ENCODE measurements around the gene ADAT3. TPM values are rescaled to one million over a fixed set of nuclear protein-coding genes. Genes with fewer than 3 reads are reported as not detected.

Gene ADAT3
- total RNA-seq, 2 experiments from 2014 or later, result 7.9 to 16.4 TPM

- Histone ChIP-seq H3K4me3 (ENCODE audit: low read depth, low read length, poor library complexity, severe bottlenecking) (no peak overlapping the region), H3K36me3 (ENCODE audit: insufficient read depth, low read length) (peaks cover 68% of the 10 kb centered on the region), H3K27ac (ENCODE audit: low read depth, low read length, poor library complexity, severe bottlenecking) (no peak overlapping the region), H3K4me1 (ENCODE audit: insufficient read depth, low read length, poor library complexity, severe bottlenecking) (peaks cover 14% of the 10 kb centered on the region), H4K20me1 (ENCODE audit: insufficient read depth, low read length) (no peaks in the 10 kb centered on the region), H2AFZ (ENCODE audit: low read length) (no peak overlapping the region), H3K9me2 (ENCODE audit: insufficient read depth, low read length) (no peaks in the 10 kb centered on the region), H3K9me3 (ENCODE audit: low read length) (no peaks in the 10 kb centered on the region), H3K4me2 (ENCODE audit: low read length) (no peak overlapping the region), H3K79me2 (ENCODE audit: insufficient read depth, low read depth, low read length) (no peaks in the 10 kb centered on the region)
- DNase-seq (ENCODE audit: low spot score), result no peak
- ChIA-PET POLR2A (no interaction called here), CTCF (ENCODE audit: unreplicated experiment) (no interaction called here)
- intact Hi-C loops (cut with micrococcal nuclease; ENCODE audit: unreplicated experiment), result no loop called here
- TF ChIP-seq CTCF (conservative IDR thresholded peaks at IDR 0.05; ENCODE audit: low read length), result no peak
- TF ChIP-seq EZH2phosphoT487 (IDR thresholded peaks at IDR 0.05; ENCODE audit: borderline replicate concordance, low read depth, low read length), result no peak
- no TSS peak for BruUV-seq (replicated peaks)
Observed at GRCh38 chr19:1921825-1922224, 16.6 kb downstream of the ADAT3 start.

- Histone ChIP-seq H3K4me3 (ENCODE audit: low read depth, low read length, poor library complexity, severe bottlenecking) (no peak overlapping the region), H3K4me1 (ENCODE audit: insufficient read depth, low read length, poor library complexity, severe bottlenecking) (peaks cover 14% of the 10 kb centered on the region), H3K9me3 (ENCODE audit: low read length) (no peaks in the 10 kb centered on the region), H3K79me2 (ENCODE audit: insufficient read depth, low read depth, low read length) (no peaks in the 10 kb centered on the region), H2AFZ (ENCODE audit: low read length) (no peak overlapping the region), H3K4me2 (ENCODE audit: low read length) (peak overlapping the region; percentile 59), H3K36me3 (ENCODE audit: insufficient read depth, low read length) (peaks cover 64% of the 10 kb centered on the region), H4K20me1 (ENCODE audit: insufficient read depth, low read length) (no peaks in the 10 kb centered on the region), H3K27ac (ENCODE audit: low read depth, low read length, poor library complexity, severe bottlenecking) (peak overlapping the region; percentile 70), H3K9me2 (ENCODE audit: insufficient read depth, low read length) (no peaks in the 10 kb centered on the region)
- CTCF ChIA-PET (ENCODE audit: unreplicated experiment), result no interaction called here
- DNase-seq (ENCODE audit: low spot score), result no peak
- intact Hi-C loops (cut with micrococcal nuclease; ENCODE audit: unreplicated experiment), result no loop called here
- POLR2A ChIA-PET, result interaction anchor here (0.7 kb wide), 1 partner anchor 64 kb away, joined by 4 read pairs; no protein-coding TSS in a partner anchor
- no TSS peak for BruUV-seq (replicated peaks)
- TF ChIP-seq CTCF (conservative IDR thresholded peaks at IDR 0.05; ENCODE audit: low read length) (no peak), EZH2phosphoT487 (IDR thresholded peaks at IDR 0.05; ENCODE audit: borderline replicate concordance, low read depth, low read length) (no peak)
Observed at GRCh38 chr19:1922803-1923202, 17.6 kb downstream of the ADAT3 start.

- no TSS peak for BruUV-seq (replicated peaks)
- ChIA-PET CTCF (ENCODE audit: unreplicated experiment) (no interaction called here), POLR2A (interaction anchor here (0.7 kb wide), 1 partner anchor 65 kb away, joined by 4 read pairs; no protein-coding TSS in a partner anchor)
- Histone ChIP-seq H3K27ac (ENCODE audit: low read depth, low read length, poor library complexity, severe bottlenecking) (peak overlapping the region; percentile 70), H3K9me2 (ENCODE audit: insufficient read depth, low read length) (no peaks in the 10 kb centered on the region), H4K20me1 (ENCODE audit: insufficient read depth, low read length) (no peaks in the 10 kb centered on the region), H2AFZ (ENCODE audit: low read length) (no peak overlapping the region), H3K36me3 (ENCODE audit: insufficient read depth, low read length) (peaks cover 59% of the 10 kb centered on the region), H3K79me2 (ENCODE audit: insufficient read depth, low read depth, low read length) (no peaks in the 10 kb centered on the region), H3K9me3 (ENCODE audit: low read length) (no peaks in the 10 kb centered on the region), H3K4me1 (ENCODE audit: insufficient read depth, low read length, poor library complexity, severe bottlenecking) (peaks cover 14% of the 10 kb centered on the region), H3K4me3 (ENCODE audit: low read depth, low read length, poor library complexity, severe bottlenecking) (no peak overlapping the region), H3K4me2 (ENCODE audit: low read length) (peak overlapping the region; percentile 59)
- intact Hi-C loops (cut with micrococcal nuclease; ENCODE audit: unreplicated experiment), result no loop called here
- peak; percentile 69 for DNase-seq (ENCODE audit: low spot score)
- TF ChIP-seq CTCF (conservative IDR thresholded peaks at IDR 0.05; ENCODE audit: low read length), result 0 out of 2 replicates have a peak, but pooled peaks have one; percentile 21
- TF ChIP-seq EZH2phosphoT487 (IDR thresholded peaks at IDR 0.05; ENCODE audit: borderline replicate concordance, low read depth, low read length), result no peak
Observed at GRCh38 chr19:1923319-1923718, 18.1 kb downstream of the ADAT3 start.

Data from OCI-LY7 (cell line).